GM12874 (cell line): ENCODE results near the gene SFRP2.

Experiments
- TF ChIP-seq, protein P1 (sequence below): IDR thresholded peaks from 2 replicates; pipeline ENCODE4 v1.5.1; 2011; ENCODE audit warnings: low read depth, mild to moderate bottlenecking, control low read depth, low read length, moderate library complexity; ENCODE audit not compliant: insufficient read depth

SFRP2 gene

DNA sequence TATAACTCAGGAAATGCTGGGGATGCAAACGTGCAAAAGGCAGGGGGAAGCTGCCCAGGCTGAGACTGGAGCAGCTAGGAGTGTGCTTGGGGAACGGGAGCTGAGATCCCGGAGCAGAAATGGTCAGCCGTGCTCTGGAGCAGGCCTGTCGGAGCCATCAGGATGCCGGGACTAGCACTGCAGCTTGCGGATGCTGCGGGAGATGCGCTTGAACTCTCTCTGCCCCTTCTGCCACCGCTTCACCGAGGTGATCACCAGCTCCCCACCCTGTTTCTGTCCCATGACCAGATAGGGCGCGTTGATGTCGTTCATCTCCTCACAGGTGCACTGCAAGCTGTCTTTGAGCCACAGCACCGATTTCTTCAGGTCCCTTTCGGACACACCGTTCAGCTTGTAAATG, 7.6 kb downstream of the SFRP2 start:
- TF ChIP-seq, protein P1, sequence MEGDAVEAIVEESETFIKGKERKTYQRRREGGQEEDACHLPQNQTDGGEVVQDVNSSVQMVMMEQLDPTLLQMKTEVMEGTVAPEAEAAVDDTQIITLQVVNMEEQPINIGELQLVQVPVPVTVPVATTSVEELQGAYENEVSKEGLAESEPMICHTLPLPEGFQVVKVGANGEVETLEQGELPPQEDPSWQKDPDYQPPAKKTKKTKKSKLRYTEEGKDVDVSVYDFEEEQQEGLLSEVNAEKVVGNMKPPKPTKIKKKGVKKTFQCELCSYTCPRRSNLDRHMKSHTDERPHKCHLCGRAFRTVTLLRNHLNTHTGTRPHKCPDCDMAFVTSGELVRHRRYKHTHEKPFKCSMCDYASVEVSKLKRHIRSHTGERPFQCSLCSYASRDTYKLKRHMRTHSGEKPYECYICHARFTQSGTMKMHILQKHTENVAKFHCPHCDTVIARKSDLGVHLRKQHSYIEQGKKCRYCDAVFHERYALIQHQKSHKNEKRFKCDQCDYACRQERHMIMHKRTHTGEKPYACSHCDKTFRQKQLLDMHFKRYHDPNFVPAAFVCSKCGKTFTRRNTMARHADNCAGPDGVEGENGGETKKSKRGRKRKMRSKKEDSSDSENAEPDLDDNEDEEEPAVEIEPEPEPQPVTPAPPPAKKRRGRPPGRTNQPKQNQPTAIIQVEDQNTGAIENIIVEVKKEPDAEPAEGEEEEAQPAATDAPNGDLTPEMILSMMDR: no peak

DNA sequence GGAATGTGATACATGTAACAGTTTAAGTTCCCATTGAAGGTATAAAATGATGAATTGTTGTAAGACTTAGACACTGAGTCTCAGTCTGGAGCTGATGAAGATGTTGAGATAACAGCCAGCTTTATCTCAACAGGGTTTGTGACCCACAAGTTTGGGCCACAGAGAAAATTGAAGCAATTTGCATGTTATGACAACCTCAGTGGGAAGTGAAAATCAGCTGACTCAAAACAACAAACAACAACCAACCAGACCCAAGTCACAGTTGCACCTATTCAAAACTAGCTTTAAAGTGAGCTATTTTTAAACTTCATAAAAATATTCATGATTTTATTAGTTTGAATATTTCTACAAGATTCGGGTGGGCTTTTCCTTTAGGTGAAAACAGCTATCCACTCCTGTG, 8.0 kb downstream of the SFRP2 start:
- TF ChIP-seq, protein P1: no peak

DNA sequence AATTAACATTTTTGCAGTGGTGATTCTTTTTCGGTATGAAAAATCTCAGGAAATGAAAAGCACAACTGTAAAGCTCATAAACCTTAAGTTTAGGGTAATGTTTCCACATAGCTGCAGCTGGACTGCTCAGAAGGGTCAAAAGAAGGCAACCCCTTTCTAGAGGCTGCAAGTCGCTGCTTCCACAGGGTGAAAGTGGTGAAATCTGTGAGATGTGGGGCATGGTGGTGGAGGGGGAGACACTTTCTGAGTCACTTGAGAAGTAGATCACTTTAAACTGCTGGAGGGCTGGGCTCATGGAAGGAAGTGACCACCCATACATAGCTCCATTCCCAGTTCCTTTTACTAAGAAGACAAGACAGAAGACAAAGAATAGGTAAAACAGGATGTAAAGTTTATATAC, 8.7 kb downstream of the SFRP2 start:
- TF ChIP-seq, protein P1: no peak

DNA sequence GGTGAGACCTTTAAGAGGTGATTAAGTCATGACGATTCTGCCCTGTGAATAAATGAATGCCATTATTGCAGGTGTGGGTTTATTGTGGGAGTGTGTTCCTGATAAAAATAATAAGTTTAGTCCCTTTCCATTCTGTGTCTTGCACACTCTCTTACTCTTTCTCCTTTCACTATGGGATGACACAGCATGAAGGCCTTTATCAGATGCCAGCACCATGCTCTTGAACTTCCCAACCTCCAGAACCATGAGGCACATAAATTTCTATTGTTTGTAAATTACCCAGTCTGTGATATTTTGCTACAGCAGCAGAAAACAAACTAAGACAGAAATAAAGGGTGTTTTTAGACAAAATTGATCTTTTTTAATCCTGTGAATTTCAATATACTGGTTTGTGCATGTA, 10.5 kb downstream of the SFRP2 start:
- TF ChIP-seq, protein P1: no peak

DNA sequence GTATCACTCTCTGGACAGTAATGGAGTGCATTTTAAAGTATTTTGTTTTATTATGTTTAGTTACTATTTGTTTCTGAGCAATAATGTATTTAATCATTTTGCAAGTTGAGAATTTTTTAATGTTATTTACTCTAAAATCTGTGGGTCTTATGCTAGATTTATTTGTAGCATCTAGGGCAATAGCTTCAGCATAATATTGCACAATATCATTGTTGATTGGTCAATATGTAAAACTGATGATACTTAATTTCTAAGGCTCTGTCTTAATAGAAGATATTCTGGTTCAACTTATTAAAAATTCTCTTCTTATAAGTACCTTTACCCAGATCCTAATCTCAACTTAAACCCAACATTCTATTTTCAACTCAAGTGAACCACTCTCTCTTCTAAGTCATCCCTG, 11.5 kb downstream of the SFRP2 start:
- TF ChIP-seq, protein P1: no peak

DNA sequence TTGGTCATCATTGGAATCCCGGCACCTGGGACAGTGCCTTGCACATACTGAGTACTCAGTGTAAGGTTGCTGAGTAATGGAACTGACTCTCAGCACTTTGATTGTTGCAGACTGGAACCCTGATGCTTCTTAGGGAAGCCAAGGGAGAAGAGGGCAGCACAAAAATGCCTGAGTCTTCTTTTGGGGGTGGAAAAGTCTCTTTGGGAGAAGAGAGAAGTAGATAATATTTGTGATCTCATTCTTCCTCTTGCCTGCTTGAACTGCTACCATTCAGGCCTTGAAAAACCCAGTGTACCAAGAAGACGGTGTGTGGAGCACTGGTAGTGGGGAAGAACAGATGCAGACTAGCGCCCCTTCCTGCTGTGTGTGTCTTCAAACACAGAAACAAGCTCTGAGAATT, 12.3 kb downstream of the SFRP2 start:
- TF ChIP-seq, protein P1: no peak

DNA sequence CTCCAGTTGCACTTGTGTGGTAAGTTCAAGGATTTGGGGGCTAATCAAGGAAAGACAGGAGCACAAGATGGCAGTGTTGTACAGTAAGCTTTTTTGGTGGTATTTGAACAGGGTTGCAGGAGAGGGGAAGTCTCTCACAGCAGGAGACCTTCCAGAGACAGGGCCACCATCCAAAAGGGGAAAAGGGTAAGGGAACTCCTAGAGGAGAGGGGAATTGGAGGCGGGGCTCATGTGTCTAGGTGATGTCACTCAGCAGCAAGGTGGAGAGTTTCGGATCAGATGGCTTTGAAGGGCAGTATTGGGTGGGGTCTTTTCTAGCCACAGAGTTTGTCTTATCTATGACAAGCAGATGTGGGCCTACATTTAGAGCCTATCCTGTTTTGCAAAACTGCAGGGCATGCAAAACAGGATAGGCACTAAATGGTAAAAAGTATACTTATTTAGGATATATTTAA, 15.6 kb downstream of the SFRP2 start:
- TF ChIP-seq, protein P1: no peak

DNA sequence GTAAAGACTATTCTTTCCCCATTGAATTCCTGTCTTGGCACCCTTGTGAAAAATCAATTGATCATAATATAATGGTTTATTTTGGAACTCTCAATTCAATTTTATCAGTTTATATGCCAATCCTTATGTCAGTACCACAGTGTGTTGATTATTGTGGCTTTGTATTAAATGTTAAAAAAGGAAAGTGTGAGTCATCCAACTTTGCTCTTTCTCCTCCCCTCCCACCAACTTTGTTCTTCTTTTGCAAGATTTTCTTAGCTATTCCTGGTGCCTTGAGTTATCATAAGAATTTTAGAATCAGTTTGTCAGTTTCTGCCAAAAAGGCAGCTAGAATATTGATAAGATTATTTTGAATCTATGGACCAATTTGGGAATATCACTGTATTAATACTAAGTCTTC, 17.8 kb downstream of the SFRP2 start:
- TF ChIP-seq, protein P1: no peak
